Mammary epithelial cell (primary cell): ENCODE results near the gene MAGED2.

Experiments
- CTCF ChIP-seq, 2 donors: IDR thresholded peaks in 1 of 2; conservative IDR thresholded peaks in 1 of 2; 2 replicates each; pipeline ENCODE4 v1.5.1; 2011 to 2012; ENCODE audit warnings: inconsistent platforms in 2 of 2, low read length in 2 of 2, mild to moderate bottlenecking in 2 of 2, control low read depth in 1 of 2, low read depth in 1 of 2; ENCODE audit not compliant: insufficient read depth in 1 of 2; ENCODE audit errors: extremely low read depth in 1 of 2
- EZH2 ChIP-seq: IDR thresholded peaks from 2 replicates; pipeline ENCODE4 v1.6.1; 2012; ENCODE audit warnings: low read length, inconsistent platforms, borderline replicate concordance

GRCh38 chrX:54798137-54798536 is 9.4 kb upstream of the MAGED2 start, which contains the start of gene ITIH6:
- no peak for TF ChIP-seq CTCF (conservative IDR thresholded peaks at IDR 0.05 in 1 of 2, IDR thresholded peaks at IDR 0.05 in 1 of 2; ENCODE audit: extremely low read depth in 1 of 2, insufficient read depth in 1 of 2, low read depth in 1 of 2, low read length in 2 of 2)
- TF ChIP-seq EZH2: no peak
